Endodermal cell (in vitro differentiated cells): Measurements from ENCODE around the gene C2CD5. TPM values are rescaled to one million over a fixed set of nuclear protein-coding genes. Genes with fewer than 3 reads are reported as not detected.
"Not testable (repeated sequence)": the region's sequence is repeated elsewhere in the genome, so short reads cannot be mapped to it uniquely, and the experiment has no call there.

Experiments
- DNase-seq: peaks from one replicate; pipeline ENCODE4 v3.0.0-alpha.2; 2017
- H3K27ac ChIP-seq: 2 replicates; pipeline ENCODE4 v1.5.1; 2013; ENCODE audit warnings: mild to moderate bottlenecking, low read depth, low read length, moderate library complexity
- H3K27me3 ChIP-seq: 2 replicates; pipeline ENCODE4 v1.6.1; 2013; ENCODE audit warnings: mild to moderate bottlenecking, low read length, moderate library complexity; ENCODE audit not compliant: insufficient read depth, control insufficient read depth, poor library complexity, severe bottlenecking
- H3K36me3 ChIP-seq: 2 replicates; pipeline ENCODE4 v1.7.0; 2013; ENCODE audit warnings: mild to moderate bottlenecking, low read length, moderate library complexity; ENCODE audit not compliant: control insufficient read depth, insufficient read depth
- H3K4me1 ChIP-seq: one replicate; pipeline ENCODE4 v1.7.0; 2013; ENCODE audit warnings: low read length; ENCODE audit not compliant: control insufficient read depth, insufficient read depth
- H3K4me3 ChIP-seq: 2 replicates; pipeline ENCODE4 v1.5.1; 2013; ENCODE audit warnings: mild to moderate bottlenecking, low read length, moderate library complexity
- H3K9ac ChIP-seq: 2 replicates; pipeline ENCODE4 v1.6.1; 2013; ENCODE audit warnings: mild to moderate bottlenecking, low read length, moderate library complexity; ENCODE audit not compliant: poor library complexity, severe bottlenecking; ENCODE audit errors: extremely low read depth
- H3K9me3 ChIP-seq: 2 replicates; pipeline ENCODE4 v1.6.1; 2013; ENCODE audit warnings: mild to moderate bottlenecking, low read length, moderate library complexity; ENCODE audit not compliant: control insufficient read depth
- H3K27ac Mint-ChIP-seq: 2 replicates; pipeline ENCODE4 v1.8.0; 2020; ENCODE audit warnings: mixed read lengths
- H3K27me3 Mint-ChIP-seq: 2 replicates; pipeline ENCODE4 v1.8.0; 2021; ENCODE audit warnings: mild to moderate bottlenecking, mixed read lengths; ENCODE audit not compliant: insufficient read depth
- H3K36me3 Mint-ChIP-seq: 2 replicates; pipeline ENCODE4 v1.8.0; 2020; ENCODE audit warnings: low read depth, mixed read lengths
- H3K4me1 Mint-ChIP-seq: 2 replicates; pipeline ENCODE4 v1.8.0; 2020; ENCODE audit warnings: mixed read lengths
- H3K4me3 Mint-ChIP-seq: 2 replicates; pipeline ENCODE4 v1.8.0; 2020; ENCODE audit warnings: mild to moderate bottlenecking, moderate library complexity, mixed read lengths
- H3K9me3 Mint-ChIP-seq: 2 replicates; pipeline ENCODE4 v1.8.0; 2020; ENCODE audit warnings: mild to moderate bottlenecking, mixed read lengths
- CTCF ChIP-seq: fragments of 200-600 bp; sonication (generic); conservative IDR thresholded peaks from 2 replicates; pipeline ENCODE4 v1.5.0; 2021; ENCODE audit warnings: antibody characterized with exemption, mild to moderate bottlenecking
- WGBS, 2 experiments: methylation state at CpG; one replicate each; pipeline versions ENCODE4 v1.1.5 to v1.1.7; 2013; ENCODE audit warnings: missing lambda C conversion rate in 2 of 2, mixed read lengths in 1 of 2; ENCODE audit not compliant: insufficient coverage in 1 of 2, insufficient read length in 1 of 2; 5-methylcytosine and 5-hydroxymethylcytosine counted together
- total RNA-seq, 2 donors: library from RNA; stranded (reverse); fragmentation: NEBNext Ultra II Directional in 1 of 2; extraction: Animal tissue kit (Norgen Biotek cat#: 25700) in 1 of 2; gene quantifications; 2 replicates in 1 of 2; 3 replicates in 1 of 2; pipeline ENCODE4 v1.2.1, GENCODE V29; 2021

Gene C2CD5
- total RNA-seq, 2 donors from 2014 or later: 29.2 to 59.8 TPM

- no peaks in the 10 kb centered on the region for H3K4me1 ChIP-seq
- Mint-ChIP-seq H3K9me3 (no peaks in the 10 kb centered on the region), H3K36me3 (peaks cover 4% of the 10 kb centered on the region), H3K4me3 (no peak overlapping the region), H3K4me1 (peaks cover 4% of the 10 kb centered on the region), H3K27ac (no peak overlapping the region), H3K27me3 (no peaks in the 10 kb centered on the region)
- 83 to 99% methylated on average over 2 to 3 of the region's 3 CpGs for WGBS, 2 experiments
- H3K27ac ChIP-seq: no peak overlapping the region
- no peak for DNase-seq
- no peaks in the 10 kb centered on the region for H3K27me3 ChIP-seq
- TF ChIP-seq CTCF: no peak
- peaks cover 9% of the 10 kb centered on the region for H3K36me3 ChIP-seq
- H3K9me3 ChIP-seq: no peaks in the 10 kb centered on the region
- no peak overlapping the region for H3K4me3 ChIP-seq
- H3K9ac ChIP-seq: no peak overlapping the region
Observed at GRCh38 chr12:22453511-22453910, 90.8 kb downstream of the C2CD5 start.

- Mint-ChIP-seq H3K4me1 (peaks cover 2% of the 10 kb centered on the region), H3K27ac (no peak overlapping the region), H3K4me3 (no peak overlapping the region), H3K27me3 (no peaks in the 10 kb centered on the region), H3K9me3 (no peaks in the 10 kb centered on the region), H3K36me3 (peaks cover 4% of the 10 kb centered on the region)
- Histone ChIP-seq H3K9me3 (no peaks in the 10 kb centered on the region), H3K27me3 (no peaks in the 10 kb centered on the region), H3K4me1 (no peaks in the 10 kb centered on the region), H3K27ac (no peak overlapping the region), H3K4me3 (no peak overlapping the region), H3K36me3 (no peaks in the 10 kb centered on the region), H3K9ac (no peak overlapping the region)
- TF ChIP-seq CTCF: no peak
- WGBS, 2 experiments: 97% methylated on average over 3 to 4 of the region's 4 CpGs
- no peak for DNase-seq
Observed at GRCh38 chr12:22447223-22447622, 97.1 kb downstream of the C2CD5 start.

GRCh38 chr12:22444317-22444665, 100.1 kb downstream of the C2CD5 start:
- not testable (repeated sequence) for H3K36me3 ChIP-seq, H3K4me3 ChIP-seq, H3K4me3 Mint-ChIP-seq, H3K27ac ChIP-seq, H3K27ac Mint-ChIP-seq, DNase-seq, H3K4me1 ChIP-seq, H3K9me3 Mint-ChIP-seq, H3K4me1 Mint-ChIP-seq, H3K36me3 Mint-ChIP-seq, H3K27me3 ChIP-seq, H3K27me3 Mint-ChIP-seq, H3K9ac ChIP-seq
- H3K9me3 ChIP-seq: peaks cover 13% of the 10 kb centered on the region
- WGBS, 2 experiments: 93 to 94% methylated on average over 8 to 11 of the region's 11 CpGs
